Smooth muscle cell (in vitro differentiated cells): ENCODE measurements around the gene SHB. TPM values are rescaled to one million over a fixed set of nuclear protein-coding genes. Genes with fewer than 3 reads are reported as not detected.

Source experiments
- DNase-seq: peaks from one replicate; lab custom pipeline; 2025; ENCODE audit not compliant: unreplicated experiment; lab: John Stamatoyannopoulos, UW
- H2AFZ ChIP-seq: fragments of 200-600 bp; sonication (generic); 2 replicates; pipeline ENCODE4 v1.6.0; 2016; ENCODE audit warnings: antibody characterized with exemption, low read depth, mild to moderate bottlenecking
- H3F3A ChIP-seq: fragments of 200-600 bp; sonication (generic); 2 replicates; pipeline ENCODE4 v1.6.0; 2017; ENCODE audit warnings: antibody characterized with exemption, low read depth
- H3K27ac ChIP-seq: fragments of 200-600 bp; sonication (generic); 2 replicates; pipeline ENCODE4 v1.5.1; 2016; ENCODE audit warnings: low read depth, mild to moderate bottlenecking
- H3K27me3 ChIP-seq: fragments of 200-600 bp; sonication (generic); 2 replicates; pipeline ENCODE4 v1.6.1; 2016; ENCODE audit warnings: low read depth, mild to moderate bottlenecking
- H3K36me3 ChIP-seq: fragments of 200-600 bp; sonication (generic); 2 replicates; pipeline ENCODE4 v1.5.1; 2016; ENCODE audit warnings: low read depth
- H3K4me1 ChIP-seq: fragments of 200-600 bp; sonication (generic); 2 replicates; pipeline ENCODE4 v1.5.1; 2016; ENCODE audit warnings: low read depth
- H3K4me2 ChIP-seq: fragments of 200-600 bp; sonication (generic); 2 replicates; pipeline ENCODE4 v1.6.0; 2016; ENCODE audit warnings: mild to moderate bottlenecking
- H3K4me3 ChIP-seq: fragments of 200-600 bp; sonication (generic); 2 replicates; pipeline ENCODE4 v1.5.1; 2016; ENCODE audit warnings: mild to moderate bottlenecking
- H3K79me2 ChIP-seq: fragments of 200-600 bp; sonication (generic); 2 replicates; pipeline ENCODE4 v1.6.0; 2016; ENCODE audit warnings: low read depth, mild to moderate bottlenecking
- H3K9ac ChIP-seq: fragments of 200-600 bp; sonication (generic); 2 replicates; pipeline ENCODE4 v1.6.0; 2016; ENCODE audit warnings: low read depth
- H3K9me3 ChIP-seq: fragments of 200-600 bp; sonication (generic); replicated peaks from 2 replicates; pipeline ENCODE4 v1.5.1; 2016; ENCODE audit warnings: low read depth
- H4K20me1 ChIP-seq: fragments of 200-600 bp; sonication (generic); 2 replicates; pipeline ENCODE4 v1.6.0; 2016; ENCODE audit warnings: low read depth
- CTCF ChIP-seq: fragments of 200-600 bp; sonication (generic); IDR thresholded peaks from 2 replicates; pipeline ENCODE4 v1.5.1; 2017; ENCODE audit warnings: borderline replicate concordance, mild to moderate bottlenecking, antibody characterized with exemption; ENCODE audit not compliant: insufficient read depth, poor library complexity, severe bottlenecking
- WGBS: methylation state at CpG from one replicate; pipeline ENCODE4 v1.1.7; 2016; ENCODE audit warnings: low lambda C conversion rate; 5-methylcytosine and 5-hydroxymethylcytosine counted together
- polyA plus RNA-seq: library from polyadenylated mRNA; unstranded; fragments of >200 nt; fragmentation: Nextera tagmentation; extraction: Ambion mirVana; gene quantifications from 2 replicates; pipeline ENCODE4 v1.2.1, GENCODE V29; 2016
- total RNA-seq: library from RNA; depleted of rRNA; stranded (reverse); fragments of >200 nt; gene quantifications from 2 replicates; pipeline ENCODE4 v1.2.3, GENCODE V29; 2014

Gene SHB
- total and polyA plus RNA-seq, 2 experiments from 2014 or later = 16.4 to 32.4 TPM

- H3K4me2 ChIP-seq = peak overlapping the region; percentile 85
Observed at GRCh38 chr9:37904445-37905130, 164.4 kb downstream of the SHB start.

GRCh38 chr9:37903647-37904444 lies 165.2 kb downstream of the SHB start, which contains the start of gene SLC25A51:
SLC25A51 (minus strand) TSS chr9:37904127; CDS start chr9:37888550, 15,577 bp downstream.
- DNase-seq = peak; percentile 93
- peak; percentile 93 for TF ChIP-seq CTCF
- H3K4me2 ChIP-seq = peak within 1 kb of the TSS; percentile 85
- peaks cover 8% of the 10 kb centered on the region for H3K4me1 ChIP-seq
- H3K27me3 ChIP-seq = no peaks in the 10 kb centered on the region
- H3K79me2 ChIP-seq = peaks cover 28% of the 10 kb centered on the region
- no peaks in the 10 kb centered on the region for H3K9me3 ChIP-seq
- WGBS = under 1% methylated on average over 74 of the region's 84 CpGs
- H4K20me1 ChIP-seq = peaks cover 24% of the 10 kb centered on the region
- H2AFZ ChIP-seq = peak within 1 kb of the TSS; percentile 88
- peak within 1 kb of the TSS; percentile 54 for H3K9ac ChIP-seq
- H3K27ac ChIP-seq = peak within 1 kb of the TSS; percentile 49
- H3K4me3 ChIP-seq = peak within 1 kb of the TSS; percentile 77
- H3F3A ChIP-seq = no peaks in the 10 kb centered on the region
- H3K36me3 ChIP-seq = no peaks in the 10 kb centered on the region

More at GRCh38 chr9:37904445-37905130, 164.4 kb downstream of the SHB start:
- no peaks in the 10 kb centered on the region for H3K36me3 ChIP-seq
- no peak for TF ChIP-seq CTCF
- peak overlapping the region; percentile 88 for H2AFZ ChIP-seq
- H4K20me1 ChIP-seq = peaks cover 24% of the 10 kb centered on the region
- H3K4me1 ChIP-seq = peaks cover 8% of the 10 kb centered on the region
- peaks cover 28% of the 10 kb centered on the region for H3K79me2 ChIP-seq
- H3K27me3 ChIP-seq = no peaks in the 10 kb centered on the region
- H3K9ac ChIP-seq = peak overlapping the region; percentile 54
- 54% methylated on average over 36 of the region's 36 CpGs for WGBS
- peak overlapping the region; percentile 49 for H3K27ac ChIP-seq
- no peak for DNase-seq
- H3K4me3 ChIP-seq = peak overlapping the region; percentile 77
- H3F3A ChIP-seq = no peaks in the 10 kb centered on the region
- H3K9me3 ChIP-seq = no peaks in the 10 kb centered on the region

GRCh38 chr9:37902796-37903646 lies 166.0 kb downstream of the SHB start:
- Histone ChIP-seq H4K20me1 (peaks cover 24% of the 10 kb centered on the region), H3K9ac (peak overlapping the region; percentile 54), H3K9me3 (no peaks in the 10 kb centered on the region), H3F3A (no peaks in the 10 kb centered on the region), H3K4me2 (peak overlapping the region; percentile 85), H3K4me1 (peaks cover 8% of the 10 kb centered on the region), H3K79me2 (peaks cover 28% of the 10 kb centered on the region), H3K27ac (peak overlapping the region; percentile 49), H3K27me3 (no peaks in the 10 kb centered on the region), H2AFZ (peak overlapping the region; percentile 88), H3K4me3 (peak overlapping the region; percentile 77), H3K36me3 (no peaks in the 10 kb centered on the region)
- no peak for DNase-seq
- TF ChIP-seq CTCF = no peak
- WGBS = 3% methylated on average over 17 of the region's 17 CpGs
